GM23338 (cell line): ENCODE measurements around the gene ADD3.

ENCODE experiments used
- TF ChIP-seq, protein P1 (sequence below), 2 experiments: fragments of 200-600 bp in 1 of 2; sonication (generic) in 1 of 2; conservative IDR thresholded peaks; 2 replicates each; pipeline versions ENCODE4 v1.5.1 to v1.6.1; 2016 to 2017; ENCODE audit warnings: antibody characterized with exemption in 2 of 2, low read depth in 2 of 2, mild to moderate bottlenecking in 2 of 2, moderate library complexity in 1 of 2
- TF ChIP-seq, protein P2 (sequence below): IDR thresholded peaks from one replicate; pipeline ENCODE4 v1.6.1; 2018; ENCODE audit warnings: antibody characterized with exemption; ENCODE audit not compliant: unreplicated experiment

DNA sequence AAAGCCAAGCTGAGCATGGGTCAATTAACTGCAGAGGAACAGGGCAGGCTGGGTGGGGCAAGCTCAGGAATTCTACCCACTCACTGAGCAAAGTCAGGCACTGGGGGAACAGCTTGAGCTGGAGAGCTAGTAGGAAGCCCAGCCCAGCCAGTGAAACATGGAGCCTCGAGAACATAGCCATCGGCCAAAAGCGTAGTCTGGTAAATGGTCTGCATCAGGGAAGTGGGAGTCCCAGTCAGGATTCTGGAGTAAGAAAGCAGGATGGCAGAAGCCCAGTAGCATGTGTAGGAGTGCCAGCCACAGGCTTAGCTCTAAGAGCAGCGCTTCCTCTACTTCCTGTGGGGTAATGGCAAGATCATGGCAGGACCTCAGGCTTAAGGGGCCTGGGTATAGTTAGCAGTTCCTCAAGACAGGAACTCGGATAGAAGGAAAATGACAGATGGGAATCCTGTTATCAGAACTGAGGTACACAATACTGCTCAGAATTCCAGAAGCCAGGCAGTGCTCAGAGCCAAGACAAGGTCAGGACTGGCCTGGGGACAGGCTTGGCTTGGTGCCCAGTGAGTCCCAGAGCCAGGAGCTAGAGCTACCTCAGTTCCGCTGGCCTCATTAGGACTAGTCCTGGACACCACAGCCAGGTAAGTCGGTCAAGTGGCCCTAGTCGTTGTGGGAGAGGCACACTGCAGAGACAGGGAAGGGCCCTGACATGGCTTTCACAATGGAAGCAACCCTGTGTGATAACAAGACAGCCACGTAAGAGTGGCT lies 134.3 kb downstream of the ADD3 start:
- TF ChIP-seq, protein P1, sequence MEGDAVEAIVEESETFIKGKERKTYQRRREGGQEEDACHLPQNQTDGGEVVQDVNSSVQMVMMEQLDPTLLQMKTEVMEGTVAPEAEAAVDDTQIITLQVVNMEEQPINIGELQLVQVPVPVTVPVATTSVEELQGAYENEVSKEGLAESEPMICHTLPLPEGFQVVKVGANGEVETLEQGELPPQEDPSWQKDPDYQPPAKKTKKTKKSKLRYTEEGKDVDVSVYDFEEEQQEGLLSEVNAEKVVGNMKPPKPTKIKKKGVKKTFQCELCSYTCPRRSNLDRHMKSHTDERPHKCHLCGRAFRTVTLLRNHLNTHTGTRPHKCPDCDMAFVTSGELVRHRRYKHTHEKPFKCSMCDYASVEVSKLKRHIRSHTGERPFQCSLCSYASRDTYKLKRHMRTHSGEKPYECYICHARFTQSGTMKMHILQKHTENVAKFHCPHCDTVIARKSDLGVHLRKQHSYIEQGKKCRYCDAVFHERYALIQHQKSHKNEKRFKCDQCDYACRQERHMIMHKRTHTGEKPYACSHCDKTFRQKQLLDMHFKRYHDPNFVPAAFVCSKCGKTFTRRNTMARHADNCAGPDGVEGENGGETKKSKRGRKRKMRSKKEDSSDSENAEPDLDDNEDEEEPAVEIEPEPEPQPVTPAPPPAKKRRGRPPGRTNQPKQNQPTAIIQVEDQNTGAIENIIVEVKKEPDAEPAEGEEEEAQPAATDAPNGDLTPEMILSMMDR (conservative IDR thresholded peaks at IDR 0.05; ENCODE audit: low read depth in 2 of 2): no peak
- TF ChIP-seq, protein P2, sequence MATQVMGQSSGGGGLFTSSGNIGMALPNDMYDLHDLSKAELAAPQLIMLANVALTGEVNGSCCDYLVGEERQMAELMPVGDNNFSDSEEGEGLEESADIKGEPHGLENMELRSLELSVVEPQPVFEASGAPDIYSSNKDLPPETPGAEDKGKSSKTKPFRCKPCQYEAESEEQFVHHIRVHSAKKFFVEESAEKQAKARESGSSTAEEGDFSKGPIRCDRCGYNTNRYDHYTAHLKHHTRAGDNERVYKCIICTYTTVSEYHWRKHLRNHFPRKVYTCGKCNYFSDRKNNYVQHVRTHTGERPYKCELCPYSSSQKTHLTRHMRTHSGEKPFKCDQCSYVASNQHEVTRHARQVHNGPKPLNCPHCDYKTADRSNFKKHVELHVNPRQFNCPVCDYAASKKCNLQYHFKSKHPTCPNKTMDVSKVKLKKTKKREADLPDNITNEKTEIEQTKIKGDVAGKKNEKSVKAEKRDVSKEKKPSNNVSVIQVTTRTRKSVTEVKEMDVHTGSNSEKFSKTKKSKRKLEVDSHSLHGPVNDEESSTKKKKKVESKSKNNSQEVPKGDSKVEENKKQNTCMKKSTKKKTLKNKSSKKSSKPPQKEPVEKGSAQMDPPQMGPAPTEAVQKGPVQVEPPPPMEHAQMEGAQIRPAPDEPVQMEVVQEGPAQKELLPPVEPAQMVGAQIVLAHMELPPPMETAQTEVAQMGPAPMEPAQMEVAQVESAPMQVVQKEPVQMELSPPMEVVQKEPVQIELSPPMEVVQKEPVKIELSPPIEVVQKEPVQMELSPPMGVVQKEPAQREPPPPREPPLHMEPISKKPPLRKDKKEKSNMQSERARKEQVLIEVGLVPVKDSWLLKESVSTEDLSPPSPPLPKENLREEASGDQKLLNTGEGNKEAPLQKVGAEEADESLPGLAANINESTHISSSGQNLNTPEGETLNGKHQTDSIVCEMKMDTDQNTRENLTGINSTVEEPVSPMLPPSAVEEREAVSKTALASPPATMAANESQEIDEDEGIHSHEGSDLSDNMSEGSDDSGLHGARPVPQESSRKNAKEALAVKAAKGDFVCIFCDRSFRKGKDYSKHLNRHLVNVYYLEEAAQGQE: no peak
